Neural crest cell (in vitro differentiated cells): Measurements from ENCODE around the gene CHIC2. TPM values are rescaled to one million over a fixed set of nuclear protein-coding genes. Genes with fewer than 3 reads are reported as not detected.
A peak's percentile ranks its signal among the peaks of the same experiment; 100 is the strongest.

ENCODE experiments used
- DNase-seq: peaks from one replicate; pipeline ENCODE4 v3.0.0; 2021; ENCODE audit warnings: low read depth, mixed read lengths, low spot score
- H3K27ac Mint-ChIP-seq: one replicate; pipeline ENCODE4 v1.8.0; 2021; ENCODE audit warnings: mild to moderate bottlenecking, mixed read lengths; ENCODE audit not compliant: unreplicated experiment
- H3K27me3 Mint-ChIP-seq: 2 replicates; pipeline ENCODE4 v1.8.0; 2021; ENCODE audit warnings: low read depth, mild to moderate bottlenecking, mixed read lengths
- H3K36me3 Mint-ChIP-seq: 2 replicates; pipeline ENCODE4 v1.8.0; 2021; ENCODE audit warnings: low read depth, mild to moderate bottlenecking, mixed read lengths
- H3K4me1 Mint-ChIP-seq: 2 replicates; pipeline ENCODE4 v1.8.0; 2021; ENCODE audit warnings: mixed read lengths
- H3K4me3 Mint-ChIP-seq: one replicate; pipeline ENCODE4 v1.8.0; 2021; ENCODE audit warnings: mild to moderate bottlenecking, mixed read lengths
- H3K9me3 Mint-ChIP-seq: 2 replicates; pipeline ENCODE4 v1.8.0; 2021; ENCODE audit warnings: mixed read lengths
- CTCF ChIP-seq: fragments of 200-600 bp; sonication (generic); conservative IDR thresholded peaks from 2 replicates; pipeline ENCODE4 v1.5.0; 2021; ENCODE audit warnings: antibody characterized with exemption, mild to moderate bottlenecking
- total RNA-seq: library from RNA; stranded (reverse); gene quantifications from 2 replicates; pipeline ENCODE4 v1.2.1, GENCODE V29; 2021

Gene CHIC2
- total RNA-seq, 1 donor from 2014 or later, result 9.5 TPM

GRCh38 chr4:54095110-54095825 is 30.9 kb upstream of the CHIC2 start:
- peaks cover 100% of the 10 kb centered on the region for H3K27me3 Mint-ChIP-seq
- H3K4me1 Mint-ChIP-seq, result peaks cover 46% of the 10 kb centered on the region
- H3K36me3 Mint-ChIP-seq, result no peaks in the 10 kb centered on the region
- peak overlapping the region; percentile 62 for H3K4me3 Mint-ChIP-seq
- DNase-seq, result no peak
- no peak overlapping the region for H3K27ac Mint-ChIP-seq
- no peaks in the 10 kb centered on the region for H3K9me3 Mint-ChIP-seq
- no peak for TF ChIP-seq CTCF

GRCh38 chr4:54094451-54094850 is 30.0 kb upstream of the CHIC2 start:
- no peaks in the 10 kb centered on the region for H3K36me3 Mint-ChIP-seq
- H3K4me3 Mint-ChIP-seq, result peak overlapping the region; percentile 21
- no peak overlapping the region for H3K27ac Mint-ChIP-seq
- no peaks in the 10 kb centered on the region for H3K9me3 Mint-ChIP-seq
- DNase-seq, result no peak
- no peak for TF ChIP-seq CTCF
- peaks cover 96% of the 10 kb centered on the region for H3K27me3 Mint-ChIP-seq
- H3K4me1 Mint-ChIP-seq, result peaks cover 44% of the 10 kb centered on the region

- peaks cover 35% of the 10 kb centered on the region for H3K4me1 Mint-ChIP-seq
- H3K9me3 Mint-ChIP-seq, result no peaks in the 10 kb centered on the region
- H3K27me3 Mint-ChIP-seq, result peaks cover 96% of the 10 kb centered on the region
- H3K27ac Mint-ChIP-seq, result no peak overlapping the region
- DNase-seq, result no peak
- no peak for TF ChIP-seq CTCF
- peak overlapping the region; percentile 70 for H3K4me3 Mint-ChIP-seq
- H3K36me3 Mint-ChIP-seq, result no peaks in the 10 kb centered on the region
These were observed 29.2 kb upstream of the CHIC2 start for GRCh38 chr4:54093324-54094240.

- H3K9me3 Mint-ChIP-seq, result no peaks in the 10 kb centered on the region
- H3K27me3 Mint-ChIP-seq, result peaks cover 96% of the 10 kb centered on the region
- H3K27ac Mint-ChIP-seq, result no peak overlapping the region
- TF ChIP-seq CTCF, result no peak
- no peaks in the 10 kb centered on the region for H3K36me3 Mint-ChIP-seq
- H3K4me1 Mint-ChIP-seq, result peaks cover 35% of the 10 kb centered on the region
- H3K4me3 Mint-ChIP-seq, result peak overlapping the region; percentile 74
- no peak for DNase-seq
These were observed 28.3 kb upstream of the CHIC2 start for GRCh38 chr4:54092405-54093323.
